A204.1 (cell line): ENCODE results near the gene HOXA3.
A peak's percentile ranks its signal among the peaks of the same experiment; 100 is the strongest.

ENCODE experiments used
- FAIRE-seq: peaks from 2 replicates; lab custom pipeline; 2012; peaks lifted over from hg19 to GRCh38; lab: Jason Lieb, UNC

The HOXA3 gene

GRCh38 chr7:27165996-27166530 is 13.7 kb upstream of the HOXA3 start:
- no peak for FAIRE-seq

GRCh38 chr7:27165089-27165995 is 13.0 kb upstream of the HOXA3 start, which contains the start of gene HOXA9:
TSS of gene HOXA9 (minus strand) at chr7:27165537. CDS start at chr7:27165457, 80 bp downstream.
- no peak for FAIRE-seq

- FAIRE-seq = no peak
These were observed 12.1 kb upstream of the HOXA3 start for GRCh38 chr7:27164367-27165088.

GRCh38 chr7:27164045-27164366 is 11.6 kb upstream of the HOXA3 start:
- FAIRE-seq = no peak

- FAIRE-seq = no peak
These were observed 11.1 kb upstream of the HOXA3 start for GRCh38 chr7:27163288-27164044.

GRCh38 chr7:27162561-27163287 is 10.3 kb upstream of the HOXA3 start:
- no peak for FAIRE-seq

GRCh38 chr7:27161721-27162560 is 9.6 kb upstream of the HOXA3 start:
- no peak for FAIRE-seq

GRCh38 chr7:27161214-27161720 is 8.9 kb upstream of the HOXA3 start:
- no peak for FAIRE-seq

- peak; percentile 19 for FAIRE-seq
These were observed 8.3 kb upstream of the HOXA3 start for GRCh38 chr7:27160546-27161213.

- no peak for FAIRE-seq
These were observed 7.8 kb upstream of the HOXA3 start for GRCh38 chr7:27160145-27160545.

- FAIRE-seq = no peak
These were observed 7.1 kb upstream of the HOXA3 start for GRCh38 chr7:27159266-27160144.

GRCh38 chr7:27158436-27159265 is 6.3 kb upstream of the HOXA3 start:
- no peak for FAIRE-seq

- FAIRE-seq = no peak
These were observed 5.5 kb upstream of the HOXA3 start for GRCh38 chr7:27157702-27158431.

- no peak for FAIRE-seq
These were observed 4.7 kb upstream of the HOXA3 start for GRCh38 chr7:27156916-27157701.

- FAIRE-seq = no peak
These were observed 4.1 kb upstream of the HOXA3 start, which contains the start of gene HOXA7 for GRCh38 chr7:27156508-27156898. TSS of gene HOXA7 (minus strand) at chr7:27156675. CDS start at chr7:27156545, 130 bp downstream.

GRCh38 chr7:27155816-27156507 is 3.6 kb upstream of the HOXA3 start:
- no peak for FAIRE-seq
